ENCODE data around the gene THRAP3. TPM values are rescaled to one million over a fixed set of nuclear protein-coding genes. Genes with fewer than 3 reads are reported as not detected.

Gene THRAP3
- total and polyA plus RNA-seq, 9 of the 15 experiments (the other 6 are each of a cell fraction or from before 2014, with no cell fraction given), result 66.2 to 135 (median 113) TPM

- TF ChIP-seq THRB (CRISPR knock-in tag; conservative IDR thresholded peaks at IDR 0.05), result peak; percentile 54; the same call in 1 of the 2 replicates
- no peak for TF ChIP-seq IRF1 (CRISPR knock-in tag; IDR thresholded peaks at IDR 0.05; ENCODE audit: borderline replicate concordance)
- TF ChIP-seq ZNF79 (CRISPR knock-in tag; IDR thresholded peaks at IDR 0.05; ENCODE audit: low read depth), result no peak
- TF ChIP-seq YY1 (IDR thresholded peaks at IDR 0.05; ENCODE audit: borderline replicate concordance in 1 of 3, control insufficient read depth in 1 of 3, extremely low read depth in 1 of 3, insufficient read depth in 3 of 3, insufficient read length in 1 of 3, insufficient replicate concordance in 2 of 3, low read depth in 1 of 3, low read length in 2 of 3), result peak in 1 of 3 experiments; percentile 29
- TF ChIP-seq KLF1 (tag; IDR thresholded peaks at IDR 0.05), result no peak
- TF ChIP-seq CGGBP1 (CRISPR knock-in tag; IDR thresholded peaks at IDR 0.05), result 0 out of 2 replicates have a peak, but pooled peaks have one; percentile 54
- TF ChIP-seq, protein P1, sequence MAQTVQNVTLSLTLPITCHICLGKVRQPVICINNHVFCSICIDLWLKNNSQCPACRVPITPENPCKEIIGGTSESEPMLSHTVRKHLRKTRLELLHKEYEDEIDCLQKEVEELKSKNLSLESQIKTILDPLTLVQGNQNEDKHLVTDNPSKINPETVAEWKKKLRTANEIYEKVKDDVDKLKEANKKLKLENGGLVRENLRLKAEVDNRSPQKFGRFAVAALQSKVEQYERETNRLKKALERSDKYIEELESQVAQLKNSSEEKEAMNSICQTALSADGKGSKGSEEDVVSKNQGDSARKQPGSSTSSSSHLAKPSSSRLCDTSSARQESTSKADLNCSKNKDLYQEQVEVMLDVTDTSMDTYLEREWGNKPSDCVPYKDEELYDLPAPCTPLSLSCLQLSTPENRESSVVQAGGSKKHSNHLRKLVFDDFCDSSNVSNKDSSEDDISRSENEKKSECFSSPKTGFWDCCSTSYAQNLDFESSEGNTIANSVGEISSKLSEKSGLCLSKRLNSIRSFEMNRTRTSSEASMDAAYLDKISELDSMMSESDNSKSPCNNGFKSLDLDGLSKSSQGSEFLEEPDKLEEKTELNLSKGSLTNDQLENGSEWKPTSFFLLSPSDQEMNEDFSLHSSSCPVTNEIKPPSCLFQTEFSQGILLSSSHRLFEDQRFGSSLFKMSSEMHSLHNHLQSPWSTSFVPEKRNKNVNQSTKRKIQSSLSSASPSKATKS (CRISPR knock-in tag; IDR thresholded peaks at IDR 0.05), result no peak; the same call in 1 of the 2 replicates
- TF ChIP-seq TBP (optimal IDR thresholded peaks at IDR 0.05; ENCODE audit: low read depth, low read length), result no peak
- TF ChIP-seq, protein P2, sequence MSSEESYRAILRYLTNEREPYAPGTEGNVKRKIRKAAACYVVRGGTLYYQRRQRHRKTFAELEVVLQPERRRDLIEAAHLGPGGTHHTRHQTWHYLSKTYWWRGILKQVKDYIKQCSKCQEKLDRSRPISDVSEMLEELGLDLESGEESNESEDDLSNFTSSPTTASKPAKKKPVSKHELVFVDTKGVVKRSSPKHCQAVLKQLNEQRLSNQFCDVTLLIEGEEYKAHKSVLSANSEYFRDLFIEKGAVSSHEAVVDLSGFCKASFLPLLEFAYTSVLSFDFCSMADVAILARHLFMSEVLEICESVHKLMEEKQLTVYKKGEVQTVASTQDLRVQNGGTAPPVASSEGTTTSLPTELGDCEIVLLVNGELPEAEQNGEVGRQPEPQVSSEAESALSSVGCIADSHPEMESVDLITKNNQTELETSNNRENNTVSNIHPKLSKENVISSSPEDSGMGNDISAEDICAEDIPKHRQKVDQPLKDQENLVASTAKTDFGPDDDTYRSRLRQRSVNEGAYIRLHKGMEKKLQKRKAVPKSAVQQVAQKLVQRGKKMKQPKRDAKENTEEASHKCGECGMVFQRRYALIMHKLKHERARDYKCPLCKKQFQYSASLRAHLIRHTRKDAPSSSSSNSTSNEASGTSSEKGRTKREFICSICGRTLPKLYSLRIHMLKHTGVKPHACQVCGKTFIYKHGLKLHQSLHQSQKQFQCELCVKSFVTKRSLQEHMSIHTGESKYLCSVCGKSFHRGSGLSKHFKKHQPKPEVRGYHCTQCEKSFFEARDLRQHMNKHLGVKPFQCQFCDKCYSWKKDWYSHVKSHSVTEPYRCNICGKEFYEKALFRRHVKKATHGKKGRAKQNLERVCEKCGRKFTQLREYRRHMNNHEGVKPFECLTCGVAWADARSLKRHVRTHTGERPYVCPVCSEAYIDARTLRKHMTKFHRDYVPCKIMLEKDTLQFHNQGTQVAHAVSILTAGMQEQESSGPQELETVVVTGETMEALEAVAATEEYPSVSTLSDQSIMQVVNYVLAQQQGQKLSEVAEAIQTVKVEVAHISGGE (CRISPR knock-in tag; IDR thresholded peaks at IDR 0.05), result no peak; a peak in 1 of 6 replicates
These were observed 467 bp downstream of the THRAP3 start (continued) for GRCh38 chr1:36224537-36225282.

Data from K562 (cell line).